Spleen (tissue), 7 donors: ENCODE measurements around the gene ZCCHC4.

Experiments
- CTCF ChIP-seq, 11 experiments: fragments of 200-600 bp in 7 of 11; fragments of 450-650 bp in 4 of 11; sonication (generic) in 4 of 11; IDR thresholded peaks in 8 of 11; conservative IDR thresholded peaks in 3 of 11; 1 replicate in 7 of 11; 2 replicates in 4 of 11; pipeline versions ENCODE4 v1.4.0 to v1.8.0; 2016 to 2021; ENCODE audit warnings: antibody characterized with exemption in 11 of 11, inconsistent platforms in 4 of 11, mild to moderate bottlenecking in 1 of 11
- POLR2A ChIP-seq, 3 donors: fragments of 450-650 bp; IDR thresholded peaks; one replicate each; pipeline ENCODE4 v1.5.1; 2017; ENCODE audit warnings: antibody characterized with exemption in 3 of 3, mild to moderate bottlenecking in 1 of 3
- POLR2AphosphoS5 ChIP-seq, 3 donors: sonication (generic); formaldehyde crosslinking; IDR thresholded peaks; one replicate each; pipeline ENCODE4 v1.5.1; 2017; ENCODE audit warnings: antibody characterized with exemption in 3 of 3
- donor health status: DM: no; HTN: no; CAD: no; lungs with moderate emphysema.
- donor health status: DM: no; HTN: no; CAD: no.
- donor health status: DM: no; HTN: no; CAD: no.

- TF ChIP-seq POLR2A (IDR thresholded peaks at IDR 0.05) (no peak), POLR2AphosphoS5 (IDR thresholded peaks at IDR 0.05) (no peak), CTCF (IDR thresholded peaks at IDR 0.05 in 8 of 11, conservative IDR thresholded peaks at IDR 0.05 in 3 of 11) (no peak)
Observed at GRCh38 chr4:25290490-25291067, 22.0 kb upstream of the ZCCHC4 start.
